ENCODE measurements around the gene ENKD1. TPM values are rescaled to one million over a fixed set of nuclear protein-coding genes. Genes with fewer than 3 reads are reported as not detected.

Gene ENKD1
- total RNA-seq, 4 donors from 2014 or later: 12.5 to 20.9 (median 15.3) TPM

- DNase-seq: no peak
- intact Hi-C loops (cut with DNase I; ENCODE audit: low total_unique reads): no loop called here
Observed at GRCh38 chr16:67685388-67686112, 19.0 kb upstream of the ENKD1 start.

DNA sequence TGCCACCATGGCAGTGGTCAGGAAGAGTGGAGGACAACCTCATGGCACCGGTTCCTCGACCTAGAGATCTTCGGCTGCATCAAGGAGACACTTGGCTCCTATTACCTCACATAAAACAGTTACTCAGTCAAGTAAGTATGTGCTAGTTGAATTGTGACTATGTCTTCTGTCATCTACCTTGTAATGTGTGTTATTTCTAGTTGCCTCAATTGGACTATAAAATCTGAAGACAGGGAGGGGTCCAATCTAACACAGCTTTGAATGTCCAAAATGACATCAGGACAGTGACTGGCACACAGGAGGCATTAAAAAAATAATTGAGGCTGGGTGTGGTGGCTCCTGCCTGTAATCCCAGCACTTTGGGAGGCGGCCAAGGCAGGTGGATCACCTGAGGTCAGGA is 17.2 kb upstream of the ENKD1 start:
- in situ Hi-C loops (cut with MboI; ENCODE audit: low pct_ligation_motif_present in 1 of 4, low pct_unique_long_range_greater_than_20kb in 1 of 4, low sequenced_read_pairs in 3 of 4) (no loop called here), intact Hi-C loops (cut with DNase I; ENCODE audit: low total_unique reads) (no loop called here)
- Histone ChIP-seq H3K36me3 (peaks cover 0 to 8% (median 0%) of the 10 kb centered on the region in 4 donors), H3K27me3 (no peaks in the 10 kb centered on the region), H3K4me3 (no peak overlapping the region), H3K27ac (peak overlapping the region in 1 of 4 donors; percentile 3), H3K4me1 (peaks cover 0 to 18% (median 5%) of the 10 kb centered on the region in 4 donors), H3K9me3 (no peaks in the 10 kb centered on the region)
- WGBS, 2 donors (ENCODE audit: low coverage in 1 of 2): 65% methylated on average over 4 of the region's 4 CpGs; no CpG with 5 or more reads in 1 of the 2 donors
- TF ChIP-seq EP300 (IDR thresholded peaks at IDR 0.05; ENCODE audit: low read depth): no peak
- peak; percentile 44 for DNase-seq

More at GRCh38 chr16:67685388-67686112, 19.0 kb upstream of the ENKD1 start:
- Histone ChIP-seq H3K4me3 (no peak overlapping the region), H3K27ac (peak overlapping the region in 1 of 4 donors; percentile 15), H3K4me1 (peaks cover 0 to 12% (median 2%) of the 10 kb centered on the region in 4 donors), H3K27me3 (no peaks in the 10 kb centered on the region), H3K36me3 (peaks cover 0 to 8% (median 0%) of the 10 kb centered on the region in 4 donors), H3K9me3 (no peaks in the 10 kb centered on the region)
- WGBS, 2 donors (ENCODE audit: low coverage in 1 of 2): 80 to 86% methylated on average over 9 to 17 of the region's 17 CpGs
- in situ Hi-C loops (cut with MboI; ENCODE audit: low pct_ligation_motif_present in 1 of 4, low pct_unique_long_range_greater_than_20kb in 1 of 4, low sequenced_read_pairs in 3 of 4): no loop called here
- TF ChIP-seq, protein P1, sequence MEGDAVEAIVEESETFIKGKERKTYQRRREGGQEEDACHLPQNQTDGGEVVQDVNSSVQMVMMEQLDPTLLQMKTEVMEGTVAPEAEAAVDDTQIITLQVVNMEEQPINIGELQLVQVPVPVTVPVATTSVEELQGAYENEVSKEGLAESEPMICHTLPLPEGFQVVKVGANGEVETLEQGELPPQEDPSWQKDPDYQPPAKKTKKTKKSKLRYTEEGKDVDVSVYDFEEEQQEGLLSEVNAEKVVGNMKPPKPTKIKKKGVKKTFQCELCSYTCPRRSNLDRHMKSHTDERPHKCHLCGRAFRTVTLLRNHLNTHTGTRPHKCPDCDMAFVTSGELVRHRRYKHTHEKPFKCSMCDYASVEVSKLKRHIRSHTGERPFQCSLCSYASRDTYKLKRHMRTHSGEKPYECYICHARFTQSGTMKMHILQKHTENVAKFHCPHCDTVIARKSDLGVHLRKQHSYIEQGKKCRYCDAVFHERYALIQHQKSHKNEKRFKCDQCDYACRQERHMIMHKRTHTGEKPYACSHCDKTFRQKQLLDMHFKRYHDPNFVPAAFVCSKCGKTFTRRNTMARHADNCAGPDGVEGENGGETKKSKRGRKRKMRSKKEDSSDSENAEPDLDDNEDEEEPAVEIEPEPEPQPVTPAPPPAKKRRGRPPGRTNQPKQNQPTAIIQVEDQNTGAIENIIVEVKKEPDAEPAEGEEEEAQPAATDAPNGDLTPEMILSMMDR (IDR thresholded peaks at IDR 0.05): no peak
- TF ChIP-seq POLR2A (IDR thresholded peaks at IDR 0.05) (no peak), EP300 (IDR thresholded peaks at IDR 0.05; ENCODE audit: low read depth) (no peak), POLR2AphosphoS5 (IDR thresholded peaks at IDR 0.05) (no peak)

DNA sequence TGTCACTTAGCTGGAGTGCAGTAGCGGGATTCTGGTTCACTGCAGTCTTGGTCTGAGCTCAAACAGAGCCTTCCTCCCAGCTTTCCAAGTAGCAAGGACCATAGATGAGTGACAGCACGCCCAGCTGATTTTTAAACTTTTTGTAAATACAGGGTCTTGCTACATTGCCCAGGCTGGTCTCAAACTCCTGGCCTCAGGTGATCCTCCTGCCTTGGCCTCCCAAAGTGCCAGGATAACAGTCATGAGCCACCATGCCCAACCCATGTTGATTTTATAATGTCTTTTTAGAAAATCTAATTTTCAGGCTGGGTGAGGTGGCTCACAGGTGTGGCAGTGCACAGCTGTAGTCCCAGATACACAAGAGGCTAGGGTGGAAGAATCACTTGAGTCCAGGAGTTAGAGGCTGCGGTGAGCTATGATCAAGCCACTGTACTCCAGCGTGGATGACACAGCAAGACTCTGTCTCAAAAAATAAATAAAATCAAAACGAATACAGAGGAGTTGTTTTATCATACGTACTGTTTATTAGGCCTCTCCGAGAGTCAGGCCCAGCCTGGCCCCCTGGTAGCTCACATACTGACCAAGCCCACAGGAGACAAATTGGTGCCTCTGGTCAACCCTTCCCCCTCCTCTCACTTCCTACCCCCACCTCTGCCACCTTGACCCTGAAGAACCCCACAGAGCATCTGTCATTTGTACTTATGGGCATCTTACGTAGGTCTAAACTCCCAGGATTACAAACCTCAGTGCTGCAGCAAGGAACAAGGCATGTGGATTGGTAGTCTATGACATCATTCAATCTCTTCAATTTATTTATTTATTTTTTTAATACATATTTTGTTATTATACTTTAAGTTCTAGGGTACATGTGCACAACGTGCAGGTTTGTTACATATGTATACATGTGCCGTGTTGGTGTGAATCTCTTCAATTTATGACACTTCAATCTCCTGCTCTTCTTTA is 13.7 kb upstream of the ENKD1 start:
- no peak overlapping the region for H3K4me3 ChIP-seq

DNA sequence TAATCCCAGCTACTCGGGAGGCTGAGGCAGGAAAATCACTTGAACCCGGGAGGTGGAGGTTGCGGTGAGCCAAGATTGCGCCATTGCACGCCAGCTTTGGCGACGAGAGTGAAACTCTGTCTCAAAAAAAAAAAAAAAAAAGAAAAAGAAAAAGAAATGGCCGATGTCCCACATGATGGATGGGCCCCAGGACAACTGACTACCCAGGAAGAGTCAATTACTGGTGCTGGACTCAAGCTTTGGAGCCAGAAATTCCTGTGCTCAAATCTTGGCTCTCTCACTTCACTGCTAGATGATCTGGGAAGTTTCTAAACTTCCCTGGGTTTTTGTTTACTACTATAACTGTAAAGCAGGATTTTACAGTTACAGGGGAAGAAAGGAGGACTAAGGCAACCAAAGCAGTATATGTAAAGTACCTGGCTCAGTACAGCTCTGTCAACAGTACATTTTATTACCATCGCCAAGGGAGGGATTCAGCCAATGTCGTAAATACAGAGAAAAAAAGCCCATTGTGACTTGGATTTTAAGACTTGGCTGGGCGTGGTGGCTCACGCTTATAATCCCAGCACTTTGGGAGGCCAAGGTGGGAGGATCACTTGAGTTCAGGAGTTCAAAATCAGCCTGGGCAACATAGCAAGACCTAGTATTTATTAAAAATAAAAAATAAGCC is 11.9 kb upstream of the ENKD1 start:
- Histone ChIP-seq H3K4me1 (peaks cover 18 to 56% (median 37%) of the 10 kb centered on the region in 4 donors), H3K4me3 (no peak overlapping the region), H3K27me3 (no peaks in the 10 kb centered on the region), H3K9me3 (no peaks in the 10 kb centered on the region), H3K27ac (peak overlapping the region; percentile 63 to 79 (median 77)), H3K36me3 (no peaks in the 10 kb centered on the region)
- in situ Hi-C loops (cut with MboI; ENCODE audit: low pct_ligation_motif_present in 1 of 4, low pct_unique_long_range_greater_than_20kb in 1 of 4, low sequenced_read_pairs in 3 of 4) (loop anchor here in 1 of 4 donors (10.0 kb wide), 1 partner anchor 136 kb away; no protein-coding TSS in a partner anchor), intact Hi-C loops (cut with DNase I; ENCODE audit: low total_unique reads) (no loop called here)
- peak; percentile 54 for DNase-seq
- peak in 1 of 3 donors; percentile 50 for TF ChIP-seq POLR2AphosphoS5 (IDR thresholded peaks at IDR 0.05)
- TF ChIP-seq, protein P1 (IDR thresholded peaks at IDR 0.05): no peak
- 36% methylated on average over 12 of the region's 12 CpGs for WGBS, 2 donors (ENCODE audit: low coverage in 1 of 2)

More for the DNA sequence above, 13.7 kb upstream of the ENKD1 start:
- 68 to 84% methylated on average over 8 to 10 of the region's 10 CpGs for WGBS, 2 donors (ENCODE audit: low coverage in 1 of 2)
- Histone ChIP-seq H3K36me3 (peaks cover 0 to 7% (median 0%) of the 10 kb centered on the region in 4 donors), H3K4me1 (peaks cover 10 to 46% (median 24%) of the 10 kb centered on the region in 4 donors), H3K9me3 (no peaks in the 10 kb centered on the region), H3K27ac (peak overlapping the region in 1 of 4 donors; percentile 15), H3K27me3 (no peaks in the 10 kb centered on the region)
- no peak for DNase-seq
- TF ChIP-seq POLR2AphosphoS5 (IDR thresholded peaks at IDR 0.05): no peak
- TF ChIP-seq, protein P1 (IDR thresholded peaks at IDR 0.05): no peak
- TF ChIP-seq POLR2A (IDR thresholded peaks at IDR 0.05): no peak
- TF ChIP-seq EP300 (IDR thresholded peaks at IDR 0.05; ENCODE audit: low read depth): no peak
- intact Hi-C loops (cut with DNase I; ENCODE audit: low total_unique reads): no loop called here
- in situ Hi-C loops (cut with MboI; ENCODE audit: low pct_ligation_motif_present in 1 of 4, low pct_unique_long_range_greater_than_20kb in 1 of 4, low sequenced_read_pairs in 3 of 4): loop anchor here in 1 of 4 donors (10.0 kb wide), 1 partner anchor 135 kb away; no protein-coding TSS in a partner anchor

All from transverse colon (tissue), 4 donors.